GM12865 (cell line): ENCODE data around the gene PPP1R3A.

Source experiments
- DNase-seq: peaks from one replicate; pipeline ENCODE4 v3.0.0; 2010; ENCODE audit warnings: low read depth
- H3K4me3 ChIP-seq: 2 replicates; pipeline ENCODE4 v1.5.1; 2011; ENCODE audit warnings: mild to moderate bottlenecking, low read depth, low read length, control low read depth
- TF ChIP-seq, protein P1 (sequence below): IDR thresholded peaks from 2 replicates; pipeline ENCODE4 v1.5.1; 2011; ENCODE audit warnings: low read length, control low read depth, low read depth, inconsistent platforms; ENCODE audit not compliant: insufficient read depth; ENCODE audit errors: missing control alignments

The PPP1R3A gene

GRCh38 chr7:113883096-113883495, 35.7 kb downstream of the PPP1R3A start:
- TF ChIP-seq, protein P1, sequence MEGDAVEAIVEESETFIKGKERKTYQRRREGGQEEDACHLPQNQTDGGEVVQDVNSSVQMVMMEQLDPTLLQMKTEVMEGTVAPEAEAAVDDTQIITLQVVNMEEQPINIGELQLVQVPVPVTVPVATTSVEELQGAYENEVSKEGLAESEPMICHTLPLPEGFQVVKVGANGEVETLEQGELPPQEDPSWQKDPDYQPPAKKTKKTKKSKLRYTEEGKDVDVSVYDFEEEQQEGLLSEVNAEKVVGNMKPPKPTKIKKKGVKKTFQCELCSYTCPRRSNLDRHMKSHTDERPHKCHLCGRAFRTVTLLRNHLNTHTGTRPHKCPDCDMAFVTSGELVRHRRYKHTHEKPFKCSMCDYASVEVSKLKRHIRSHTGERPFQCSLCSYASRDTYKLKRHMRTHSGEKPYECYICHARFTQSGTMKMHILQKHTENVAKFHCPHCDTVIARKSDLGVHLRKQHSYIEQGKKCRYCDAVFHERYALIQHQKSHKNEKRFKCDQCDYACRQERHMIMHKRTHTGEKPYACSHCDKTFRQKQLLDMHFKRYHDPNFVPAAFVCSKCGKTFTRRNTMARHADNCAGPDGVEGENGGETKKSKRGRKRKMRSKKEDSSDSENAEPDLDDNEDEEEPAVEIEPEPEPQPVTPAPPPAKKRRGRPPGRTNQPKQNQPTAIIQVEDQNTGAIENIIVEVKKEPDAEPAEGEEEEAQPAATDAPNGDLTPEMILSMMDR, result no peak
- H3K4me3 ChIP-seq, result no peak overlapping the region
- DNase-seq, result no peak

- DNase-seq, result no peak
- H3K4me3 ChIP-seq, result no peak overlapping the region
- TF ChIP-seq, protein P1, result no peak
Observed at GRCh38 chr7:113880559-113880958, 38.2 kb downstream of the PPP1R3A start.

GRCh38 chr7:113878394-113878992, 40.3 kb downstream of the PPP1R3A start:
- no peak overlapping the region for H3K4me3 ChIP-seq
- DNase-seq, result no peak
- TF ChIP-seq, protein P1, result no peak

GRCh38 chr7:113875224-113875623, 43.6 kb downstream of the PPP1R3A start:
- TF ChIP-seq, protein P1, result no peak
- no peak overlapping the region for H3K4me3 ChIP-seq
- no peak for DNase-seq

DNA sequence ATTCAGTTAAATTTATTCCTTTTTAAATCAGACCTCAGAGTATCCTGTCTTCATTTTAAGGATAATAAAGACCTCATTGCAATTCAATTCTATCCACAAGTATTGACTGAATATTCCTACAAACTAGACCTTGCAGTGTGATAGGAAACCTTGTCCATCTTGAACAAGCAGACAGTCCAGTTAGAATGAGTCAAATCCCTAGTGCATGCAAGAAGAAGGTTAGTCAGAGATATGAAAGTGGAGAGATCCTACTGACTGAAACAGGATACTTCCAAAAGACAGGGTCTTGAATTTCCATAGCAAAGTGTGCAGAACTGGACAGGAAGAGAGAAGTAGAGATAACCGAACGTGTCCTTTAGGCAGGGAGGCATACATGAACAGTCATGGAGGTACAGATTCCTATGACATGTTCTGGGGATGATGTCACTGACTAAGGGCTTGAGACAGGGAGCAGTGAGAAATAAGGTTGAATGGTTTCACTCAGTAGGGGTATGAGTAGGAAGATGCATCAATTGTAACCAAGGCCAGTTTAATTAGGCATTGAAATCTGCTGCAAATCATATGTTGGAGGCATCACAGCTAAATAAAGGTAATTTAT, 45.2 kb downstream of the PPP1R3A start:
- no peak overlapping the region for H3K4me3 ChIP-seq
- DNase-seq, result no peak
- TF ChIP-seq, protein P1, result no peak

GRCh38 chr7:113872981-113873380, 45.8 kb downstream of the PPP1R3A start:
- TF ChIP-seq, protein P1, result no peak
- no peak for DNase-seq

GRCh38 chr7:113867325-113867724, 51.5 kb downstream of the PPP1R3A start:
- TF ChIP-seq, protein P1, result no peak
- no peak for DNase-seq

More at GRCh38 chr7:113872981-113873380, 45.8 kb downstream of the PPP1R3A start:
- H3K4me3 ChIP-seq, result no peak overlapping the region

More at GRCh38 chr7:113867325-113867724, 51.5 kb downstream of the PPP1R3A start:
- H3K4me3 ChIP-seq, result no peak overlapping the region
